ENCODE data around the gene PLTP.
"Not testable (repeated sequence)": the region's sequence is repeated elsewhere in the genome, so short reads cannot be mapped to it uniquely, and the experiment has no call there.

Gene PLTP

DNA sequence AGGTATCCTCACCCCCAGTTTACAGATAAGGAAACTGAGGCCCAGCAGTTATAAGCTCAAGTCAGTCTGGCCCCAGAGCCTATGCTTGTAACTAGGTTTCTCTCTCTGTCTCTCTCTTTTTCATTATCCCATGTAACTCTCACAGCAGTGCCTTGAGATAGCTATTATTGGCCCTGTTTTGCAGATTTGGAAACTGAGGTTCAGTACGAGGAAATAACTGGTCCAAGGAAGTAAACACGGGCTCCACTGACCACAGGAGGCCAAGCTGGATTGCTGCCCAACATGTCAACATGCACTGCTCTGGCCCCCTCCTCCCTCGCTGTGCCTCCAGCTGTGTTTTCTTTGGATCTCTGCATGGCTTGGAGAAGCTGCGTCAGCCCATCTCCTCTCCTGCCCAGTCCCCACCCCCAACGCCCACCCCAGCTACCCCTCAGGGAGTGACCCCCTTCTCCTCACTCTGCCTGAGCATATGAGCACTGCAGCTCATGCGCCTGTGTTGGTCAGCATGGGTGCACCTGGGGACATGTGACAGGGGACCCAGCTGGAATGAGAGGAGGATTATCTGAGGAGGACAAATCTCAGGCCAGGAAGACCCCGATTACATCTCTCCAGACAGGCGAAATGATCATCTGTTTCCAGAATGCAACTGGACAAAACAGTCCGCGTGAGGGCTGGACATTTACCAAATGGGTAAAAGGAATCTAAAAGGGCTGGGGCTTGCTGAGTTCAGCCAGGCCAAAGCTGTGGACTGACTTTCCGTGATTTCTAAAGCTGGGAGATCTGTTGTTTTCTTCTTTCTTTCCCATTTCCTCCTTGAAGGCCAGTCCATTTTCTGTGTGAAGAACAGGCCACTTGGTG lies 7.8 kb upstream of the PLTP start:
- no peak for DNase-seq

- DNase-seq: no peak
These were observed 7.0 kb upstream of the PLTP start for GRCh38 chr20:45918779-45919537.

DNA sequence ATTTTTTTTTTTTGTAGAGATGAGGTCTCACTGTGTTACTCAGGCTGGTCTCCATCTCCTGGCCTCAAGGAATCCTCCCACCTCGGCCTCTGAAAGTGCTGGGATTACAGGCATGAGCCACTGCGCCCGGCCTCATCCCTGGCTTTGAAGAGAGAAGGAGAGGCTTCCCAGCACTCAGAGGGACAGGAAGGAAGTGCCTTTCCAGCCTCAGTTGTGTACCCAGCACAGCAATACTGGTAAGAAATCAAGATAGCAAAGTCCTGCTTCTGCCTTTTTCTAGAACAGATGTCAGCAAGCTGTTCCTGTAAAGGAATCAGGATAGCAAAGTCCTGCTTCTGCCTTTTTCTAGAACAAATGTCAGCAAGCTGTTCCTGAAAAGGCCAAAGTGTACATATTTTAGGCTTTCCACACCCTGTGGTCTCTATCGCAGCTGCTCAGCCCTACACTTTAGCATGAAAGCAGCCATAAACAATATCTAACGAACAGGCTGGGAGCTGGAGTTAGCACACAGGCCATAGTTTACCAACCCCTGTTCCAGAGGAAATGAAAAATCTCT lies 6.3 kb upstream of the PLTP start:
- no peak for DNase-seq

DNA sequence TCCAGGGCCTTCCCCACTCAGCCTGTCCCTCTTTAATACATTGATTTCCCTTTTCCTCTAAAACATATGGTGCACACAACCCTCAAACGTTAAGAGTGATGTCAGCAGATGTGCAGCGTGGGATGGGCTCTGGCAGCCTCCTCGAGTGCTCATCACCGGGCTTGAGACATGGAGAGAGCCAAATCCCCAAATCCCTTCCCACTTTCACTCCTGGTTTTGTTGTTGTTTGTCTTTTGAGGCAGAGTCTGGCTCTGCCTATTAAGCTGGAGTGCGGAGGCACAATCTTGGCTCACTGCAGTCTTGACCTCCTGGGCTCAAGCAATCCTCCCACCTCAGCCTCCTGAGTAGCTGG lies 5.8 kb upstream of the PLTP start:
- no peak for DNase-seq

- DNase-seq: no peak
These were observed 1.2 kb upstream of the PLTP start for GRCh38 chr20:45913116-45913515.

DNA sequence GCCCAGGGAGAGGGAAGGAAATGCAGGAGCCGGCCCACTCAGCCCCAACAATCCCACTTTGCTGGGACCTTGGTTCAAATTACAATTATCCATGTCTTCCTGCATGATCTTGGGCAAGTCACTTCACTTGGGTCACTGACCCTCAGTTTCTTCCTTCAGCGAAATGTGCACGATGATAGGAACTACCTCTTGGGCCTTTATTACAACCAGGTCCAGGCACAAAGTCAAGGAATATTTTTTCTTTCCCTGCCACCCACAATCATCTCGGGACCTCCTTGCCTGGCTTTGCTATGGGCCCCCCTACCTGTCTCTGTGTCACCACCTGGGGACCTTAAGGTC lies 358 bp upstream of the PLTP start:
- DNase-seq: no peak

DNA sequence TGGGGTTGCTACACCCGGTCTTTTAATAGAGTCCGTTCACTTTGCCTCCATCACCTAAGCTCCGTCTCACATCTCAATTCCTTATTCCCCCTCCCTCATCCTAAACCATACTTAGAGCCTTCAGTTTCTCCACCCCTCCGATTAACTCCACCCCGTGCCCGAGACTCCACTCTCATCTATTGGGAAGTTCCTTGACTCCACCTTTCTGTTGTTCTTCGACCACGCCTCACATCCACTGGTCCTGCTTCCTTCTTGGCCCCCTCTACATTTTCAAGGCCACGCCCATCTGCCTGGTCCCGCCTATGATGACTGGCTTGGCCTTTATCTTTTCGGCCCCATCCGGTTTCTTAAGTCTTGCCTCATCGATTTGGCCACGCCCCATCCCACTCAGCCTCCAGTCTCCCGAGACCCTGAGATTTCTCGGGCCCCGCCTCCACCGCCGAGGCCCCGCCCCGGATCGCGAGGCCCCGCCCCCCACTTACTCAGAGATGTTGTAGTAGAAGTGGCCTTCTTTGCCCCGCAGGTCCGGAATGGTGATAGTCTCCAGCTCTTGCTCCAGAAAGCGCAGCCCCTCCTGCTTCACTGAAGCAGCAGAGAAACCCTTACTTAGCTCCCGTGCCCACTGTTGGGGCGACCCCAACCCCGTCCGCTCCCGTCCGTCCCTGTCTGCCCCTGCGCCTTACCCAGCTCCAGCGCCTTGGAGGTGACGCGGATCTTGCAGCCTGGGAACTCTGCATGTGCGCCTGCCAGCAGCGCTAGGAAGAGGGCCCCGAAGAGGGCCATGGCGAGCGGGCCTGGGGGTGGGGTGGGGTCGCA lies 1.1 kb downstream of the PLTP start:
- peak; percentile 72 to 93 (median 81) for DNase-seq

DNA sequence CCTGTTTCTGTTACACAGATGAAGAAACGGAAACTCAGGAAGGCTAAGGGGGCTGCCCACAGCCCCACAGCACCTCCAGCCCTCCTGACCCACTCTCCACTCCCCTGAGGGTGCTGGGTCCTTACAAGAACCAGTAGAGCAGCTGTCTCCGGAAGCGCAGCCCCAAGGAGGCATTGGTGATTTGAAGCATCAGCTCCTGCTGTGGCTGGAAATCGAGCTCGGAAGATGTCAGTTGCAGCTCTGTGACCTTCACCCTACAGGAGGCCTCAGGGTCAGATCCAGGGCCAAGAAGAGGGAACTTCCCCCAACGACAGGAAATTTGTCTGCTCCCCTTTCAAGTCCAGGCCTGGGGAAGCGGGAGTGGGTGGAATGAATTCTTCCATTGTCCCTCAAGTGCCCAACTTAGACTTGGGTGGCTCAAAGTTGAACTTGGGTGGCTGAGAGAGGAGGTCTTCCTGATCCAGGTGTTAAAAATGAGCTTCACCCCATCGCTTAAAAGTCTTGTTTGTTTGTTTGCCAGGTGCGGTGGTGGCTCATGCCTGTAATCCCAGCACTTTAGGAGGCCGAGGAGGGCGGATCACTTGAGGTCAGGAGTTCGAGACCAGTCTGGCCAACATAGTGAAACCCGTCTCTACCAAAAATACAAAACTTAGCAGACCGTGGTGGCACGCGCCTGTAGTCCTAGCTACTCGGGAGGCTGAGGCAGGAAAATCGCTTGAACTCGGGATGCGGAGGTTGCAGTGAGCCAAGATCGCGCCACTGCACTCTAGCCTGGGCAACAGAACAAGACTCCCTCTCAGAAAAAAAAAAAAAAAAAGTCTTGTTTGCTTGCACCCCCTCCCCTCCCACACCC lies 1.9 kb downstream of the PLTP start:
- no peak for DNase-seq

DNA sequence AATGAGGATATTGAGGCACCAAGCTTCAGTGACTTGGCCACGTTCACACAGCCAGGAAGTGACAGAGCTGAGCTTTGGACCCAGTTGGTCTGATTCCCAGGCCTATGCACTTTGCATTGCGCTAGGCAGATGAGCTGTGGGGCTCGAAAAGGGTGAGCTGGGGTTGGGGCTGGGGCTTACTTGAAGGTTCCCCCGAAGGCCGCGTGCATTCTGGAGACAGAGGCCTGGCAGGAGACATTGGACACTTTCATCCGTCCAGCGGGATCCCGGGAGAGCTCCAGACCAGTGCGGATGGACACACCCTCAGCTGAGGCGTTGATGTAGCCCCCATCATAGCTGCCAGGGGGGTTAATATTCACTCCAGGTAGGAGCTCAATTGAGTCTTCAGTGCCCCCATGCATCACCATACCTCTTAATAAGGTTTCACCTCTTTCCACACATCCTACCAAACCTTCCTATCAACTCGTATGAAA lies 2.6 kb downstream of the PLTP start:
- no peak for DNase-seq

- no peak for DNase-seq
These were observed 3.9 kb downstream of the PLTP start for GRCh38 chr20:45908084-45908483.

DNA sequence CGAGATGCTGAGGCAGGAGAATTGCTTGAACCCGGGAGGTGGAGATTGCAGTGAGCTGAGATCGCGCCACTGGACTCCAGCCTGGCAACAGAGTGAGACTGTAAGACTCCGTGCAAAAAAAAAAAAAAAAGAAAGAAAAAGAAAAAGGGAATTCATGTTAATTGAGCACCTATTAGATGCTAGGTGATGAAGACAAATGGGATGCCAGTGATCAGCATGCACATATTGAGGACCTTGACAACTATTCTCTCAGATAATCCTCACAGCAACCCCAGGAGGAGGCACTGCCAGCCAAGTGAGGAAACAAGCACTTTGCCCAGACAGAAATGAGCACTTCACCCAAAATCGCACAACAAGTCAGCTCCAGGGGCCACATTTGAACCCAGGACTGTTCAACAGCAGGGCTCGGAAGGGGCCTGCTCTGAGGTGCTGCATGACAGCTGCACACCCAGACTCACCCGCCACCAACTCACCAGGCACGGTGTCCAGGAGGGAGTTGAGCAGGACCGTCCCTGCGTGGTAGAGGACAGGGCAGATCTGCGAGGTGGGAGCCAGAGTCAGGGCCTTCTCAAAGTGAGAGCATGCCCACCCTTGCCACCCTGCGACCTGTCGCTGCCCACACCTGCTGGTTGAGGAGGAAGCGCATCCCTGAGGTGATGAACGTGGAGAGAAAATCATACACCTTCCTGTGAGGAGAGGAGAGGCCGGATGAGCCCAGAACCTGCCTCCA lies 4.6 kb downstream of the PLTP start:
- no peak for DNase-seq

DNA sequence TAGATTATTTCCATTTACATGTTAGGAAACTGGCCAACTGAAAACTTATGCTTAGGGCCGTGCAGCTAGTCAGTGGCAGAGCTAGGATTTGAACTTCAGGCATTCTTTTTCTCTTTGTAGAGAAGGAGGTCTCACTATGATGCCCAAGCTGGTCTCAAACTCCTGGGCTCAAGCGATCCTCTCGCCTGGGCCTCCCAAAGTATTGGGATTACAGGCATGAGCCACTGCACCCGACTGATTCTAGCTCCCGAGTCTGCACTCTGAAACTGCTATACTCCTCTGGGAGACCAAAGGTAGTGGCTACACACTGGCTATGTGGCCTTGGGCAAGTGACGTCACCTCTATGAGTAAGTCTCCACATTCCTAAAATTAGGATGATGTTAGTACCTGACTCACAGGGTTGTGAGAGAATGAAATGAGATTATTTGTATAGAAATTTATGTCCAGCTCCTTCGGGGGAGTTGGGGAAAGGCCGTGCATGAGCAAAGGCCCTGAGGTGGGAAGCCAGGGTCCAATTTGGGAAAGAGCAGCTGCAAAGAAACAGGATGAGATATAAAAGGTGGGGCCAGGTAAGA lies 6.4 kb downstream of the PLTP start:
- no peak for DNase-seq

GRCh38 chr20:45904583-45905504 lies 7.1 kb downstream of the PLTP start:
- no peak for DNase-seq

GRCh38 chr20:45902199-45902701 lies 9.7 kb downstream of the PLTP start:
- DNase-seq: no peak

GRCh38 chr20:45901332-45901731 lies 10.6 kb downstream of the PLTP start:
- DNase-seq: not testable (repeated sequence)

DNA sequence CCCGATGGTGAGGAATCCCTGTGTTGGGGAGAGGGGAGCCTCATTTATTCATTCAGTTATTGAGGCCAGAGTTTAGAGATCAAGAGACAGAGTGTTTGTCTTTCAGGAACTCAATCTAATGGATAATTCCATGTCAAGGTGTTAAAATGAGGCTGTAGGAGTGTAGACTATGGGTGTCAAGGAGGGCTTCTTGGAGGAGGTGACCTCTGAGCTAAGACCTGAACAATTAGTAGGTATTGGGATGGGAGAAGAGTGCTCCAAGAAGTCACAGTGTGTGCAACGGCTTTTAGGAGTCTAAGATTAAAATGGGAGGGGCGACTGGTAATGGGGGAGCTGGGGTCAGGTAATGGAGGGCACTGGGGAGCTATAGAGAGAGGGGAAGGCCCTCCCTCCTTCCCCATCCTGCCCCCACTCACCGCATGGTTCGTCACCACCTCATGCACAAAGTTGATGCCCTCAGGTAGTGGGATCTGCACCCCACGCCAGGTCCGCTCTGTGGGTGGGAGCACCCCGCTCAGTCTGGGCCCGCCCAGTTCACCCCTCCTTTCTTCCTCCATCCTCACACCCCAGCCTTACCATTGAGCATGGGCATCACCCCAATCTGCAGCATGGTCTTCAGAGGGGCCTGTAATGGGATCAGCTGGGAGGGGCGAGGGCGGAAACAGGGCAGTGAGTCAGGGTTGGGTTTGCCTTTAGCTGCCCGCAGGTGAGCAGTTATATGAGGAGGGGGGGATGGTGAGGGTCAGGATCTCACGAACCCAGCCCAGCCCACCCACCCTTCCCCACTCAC lies 12.7 kb downstream of the PLTP start:
- no peak for DNase-seq

DNA sequence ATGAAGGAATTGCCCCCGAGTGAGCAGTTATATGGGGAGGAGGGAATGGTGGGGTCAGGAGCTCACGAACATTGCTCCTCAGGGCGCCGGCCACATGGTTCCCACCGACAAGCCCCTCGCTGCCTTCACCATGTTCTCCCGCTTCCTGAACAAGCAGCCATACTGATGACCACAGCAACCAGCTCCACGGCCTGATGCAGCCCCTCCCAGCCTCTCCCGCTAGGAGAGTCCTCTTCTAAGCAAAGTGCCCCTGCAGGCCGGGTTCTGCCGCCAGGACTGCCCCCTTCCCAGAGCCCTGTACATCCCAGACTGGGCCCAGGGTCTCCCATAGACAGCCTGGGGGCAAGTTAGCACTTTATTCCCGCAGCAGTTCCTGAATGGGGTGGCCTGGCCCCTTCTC lies 13.7 kb downstream of the PLTP start:
- no peak for DNase-seq

- no peak for DNase-seq
These were observed 14.3 kb downstream of the PLTP start for GRCh38 chr20:45897692-45898091.

DNA sequence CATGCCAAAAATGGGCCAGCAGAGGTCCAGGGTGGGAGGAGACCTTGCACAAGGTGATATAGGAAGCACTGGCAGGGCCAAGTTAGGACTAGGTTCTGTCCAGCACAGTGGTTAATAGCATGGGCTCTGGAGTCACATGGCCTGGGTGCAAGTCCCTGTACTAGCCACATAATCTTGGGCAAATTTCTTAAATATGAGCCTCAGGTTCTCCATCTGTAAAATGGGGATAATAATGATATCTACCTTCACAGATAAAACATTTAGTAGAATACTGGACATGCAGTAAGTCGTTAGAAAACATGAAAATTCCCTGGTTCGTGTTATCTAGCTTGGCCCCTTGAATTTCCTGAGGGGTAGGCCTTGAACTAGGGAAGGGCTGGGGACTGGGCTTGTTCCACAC lies 14.7 kb downstream of the PLTP start:
- no peak for DNase-seq

Measured in T-helper 2 cell (primary cell).